ENCODE results near the gene NIPAL3.

- TF ChIP-seq POLR2AphosphoS5 (IDR thresholded peaks at IDR 0.05) (no peak), CTCF (IDR thresholded peaks at IDR 0.05) (no peak), POLR2A (IDR thresholded peaks at IDR 0.05) (no peak)
Observed at GRCh38 chr1:24489674-24490073, 74.1 kb downstream of the NIPAL3 start.
